ENCODE measurements around the gene FOXR1.
"Not testable (repeated sequence)": the region's sequence is repeated elsewhere in the genome, so short reads cannot be mapped to it uniquely, and the experiment has no call there.

FOXR1 gene

GRCh38 chr11:118930094-118930712 is 41.4 kb upstream of the FOXR1 start:
- Histone ChIP-seq H3K9me3 (ENCODE audit: low read length) (no peaks in the 10 kb centered on the region), H3K27ac (ENCODE audit: low read depth, low read length) (peak overlapping the region; percentile 86), H3K4me3 (ENCODE audit: low read depth in 1 of 2, low read length in 2 of 2) (peak overlapping the region; percentile 75 to 89), H3K36me3 (ENCODE audit: insufficient read depth, low read length) (no peaks in the 10 kb centered on the region), H3K9ac (ENCODE audit: low read length) (peak overlapping the region; percentile 70), H3K4me1 (ENCODE audit: insufficient read depth, low read length) (peaks cover 51% of the 10 kb centered on the region), H3K27me3 (ENCODE audit: control insufficient read depth in 1 of 2, insufficient read depth in 2 of 2, low read length in 2 of 2) (no peaks in the 10 kb centered on the region)

DNA sequence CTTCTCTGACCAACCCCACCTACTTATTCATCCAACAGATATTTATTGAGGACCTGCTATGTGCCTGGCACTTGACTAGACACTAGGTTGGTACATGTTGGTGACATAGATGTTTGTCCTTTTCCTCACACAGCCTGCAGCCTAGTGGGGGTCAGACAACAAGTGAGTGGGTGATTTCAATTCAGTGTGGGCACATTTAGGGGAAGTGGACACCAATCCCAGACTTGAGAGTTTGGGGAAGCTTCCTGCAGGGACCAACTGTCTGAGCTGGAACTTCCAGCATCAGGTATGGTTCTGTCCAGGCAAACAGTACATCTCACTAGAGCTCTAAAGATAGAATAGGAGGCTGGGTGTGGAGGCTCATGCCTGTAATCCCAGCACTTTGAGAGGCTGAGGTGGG is 40.0 kb upstream of the FOXR1 start:
- H3K27me3 ChIP-seq (ENCODE audit: control insufficient read depth in 1 of 2, insufficient read depth in 2 of 2, low read length in 2 of 2): no peaks in the 10 kb centered on the region
- no peak overlapping the region for H3K9ac ChIP-seq (ENCODE audit: low read length)
- H3K4me1 ChIP-seq (ENCODE audit: insufficient read depth, low read length): peaks cover 44% of the 10 kb centered on the region
- no peak overlapping the region for H3K4me3 ChIP-seq (ENCODE audit: low read depth in 1 of 2, low read length in 2 of 2)
- H3K9me3 ChIP-seq (ENCODE audit: low read length): no peaks in the 10 kb centered on the region
- H3K27ac ChIP-seq (ENCODE audit: low read depth, low read length): no peak overlapping the region
- H3K36me3 ChIP-seq (ENCODE audit: insufficient read depth, low read length): no peaks in the 10 kb centered on the region

- peak overlapping the region; percentile 44 for H3K9ac ChIP-seq (ENCODE audit: low read length)
- no peaks in the 10 kb centered on the region for H3K27me3 ChIP-seq (ENCODE audit: control insufficient read depth in 1 of 2, insufficient read depth in 2 of 2, low read length in 2 of 2)
- H3K36me3 ChIP-seq (ENCODE audit: insufficient read depth, low read length): no peaks in the 10 kb centered on the region
- no peaks in the 10 kb centered on the region for H3K9me3 ChIP-seq (ENCODE audit: low read length)
- H3K4me3 ChIP-seq (ENCODE audit: low read depth in 1 of 2, low read length in 2 of 2): no peak overlapping the region
- peak overlapping the region; percentile 83 for H3K27ac ChIP-seq (ENCODE audit: low read depth, low read length)
- peaks cover 30% of the 10 kb centered on the region for H3K4me1 ChIP-seq (ENCODE audit: insufficient read depth, low read length)
Observed at GRCh38 chr11:118933486-118933885, 38.1 kb upstream of the FOXR1 start.

GRCh38 chr11:118935376-118935775 is 36.2 kb upstream of the FOXR1 start:
- no peaks in the 10 kb centered on the region for H3K27me3 ChIP-seq (ENCODE audit: control insufficient read depth in 1 of 2, insufficient read depth in 2 of 2, low read length in 2 of 2)
- no peak overlapping the region for H3K4me3 ChIP-seq (ENCODE audit: low read depth in 1 of 2, low read length in 2 of 2)
- no peaks in the 10 kb centered on the region for H3K36me3 ChIP-seq (ENCODE audit: insufficient read depth, low read length)
- H3K4me1 ChIP-seq (ENCODE audit: insufficient read depth, low read length): peaks cover 24% of the 10 kb centered on the region
- H3K9me3 ChIP-seq (ENCODE audit: low read length): no peaks in the 10 kb centered on the region
- no peak overlapping the region for H3K27ac ChIP-seq (ENCODE audit: low read depth, low read length)
- no peak overlapping the region for H3K9ac ChIP-seq (ENCODE audit: low read length)

DNA sequence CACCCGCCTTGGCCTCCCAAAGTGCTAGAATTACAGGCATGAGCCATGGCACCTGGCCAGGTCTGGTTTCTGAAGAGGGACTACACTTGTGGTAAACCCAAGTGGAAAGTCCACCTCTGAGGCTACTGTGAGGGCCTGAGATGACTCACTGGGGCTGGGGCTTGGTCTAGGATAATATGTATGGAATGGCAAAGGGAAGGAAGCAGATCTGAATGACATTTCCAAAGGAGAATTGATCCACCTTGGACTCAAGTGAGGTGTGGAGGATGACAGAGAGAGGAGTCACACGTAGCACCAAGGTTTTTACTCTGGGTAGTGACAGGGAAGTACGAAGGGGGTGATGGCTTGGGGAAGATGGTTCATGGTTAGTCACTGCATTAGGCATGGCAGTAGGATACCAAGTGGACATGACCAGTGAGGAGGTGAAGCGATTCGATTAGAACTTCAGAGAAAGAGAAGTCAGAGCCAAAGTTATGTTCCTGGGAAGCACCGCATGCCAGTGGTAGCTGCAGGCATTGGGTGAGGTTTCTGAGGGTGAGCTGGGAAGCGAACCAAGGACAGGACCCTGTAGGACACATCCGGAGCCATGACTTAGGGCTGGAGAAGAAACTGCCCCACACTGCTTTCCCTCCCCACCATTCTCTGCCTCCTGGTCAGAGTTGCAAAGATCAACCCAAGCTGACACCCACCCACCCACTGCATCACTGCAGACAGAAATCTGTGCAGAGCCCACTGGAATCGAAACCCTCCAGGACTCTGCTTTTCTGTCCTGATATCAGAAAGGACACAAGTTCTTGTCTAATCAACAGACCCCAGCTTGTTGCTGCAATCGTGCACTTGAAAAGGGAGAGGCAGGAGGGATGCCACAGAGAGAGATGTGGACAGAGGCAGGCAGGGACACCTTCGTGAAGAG is 32.8 kb upstream of the FOXR1 start:
- Histone ChIP-seq H3K27me3 (ENCODE audit: control insufficient read depth in 1 of 2, insufficient read depth in 2 of 2, low read length in 2 of 2) (no peaks in the 10 kb centered on the region), H3K36me3 (ENCODE audit: insufficient read depth, low read length) (no peaks in the 10 kb centered on the region), H3K4me3 (ENCODE audit: low read depth in 1 of 2, low read length in 2 of 2) (no peak overlapping the region), H3K9ac (ENCODE audit: low read length) (no peak overlapping the region), H3K27ac (ENCODE audit: low read depth, low read length) (no peak overlapping the region), H3K4me1 (ENCODE audit: insufficient read depth, low read length) (peaks cover 6% of the 10 kb centered on the region), H3K9me3 (ENCODE audit: low read length) (no peaks in the 10 kb centered on the region)

DNA sequence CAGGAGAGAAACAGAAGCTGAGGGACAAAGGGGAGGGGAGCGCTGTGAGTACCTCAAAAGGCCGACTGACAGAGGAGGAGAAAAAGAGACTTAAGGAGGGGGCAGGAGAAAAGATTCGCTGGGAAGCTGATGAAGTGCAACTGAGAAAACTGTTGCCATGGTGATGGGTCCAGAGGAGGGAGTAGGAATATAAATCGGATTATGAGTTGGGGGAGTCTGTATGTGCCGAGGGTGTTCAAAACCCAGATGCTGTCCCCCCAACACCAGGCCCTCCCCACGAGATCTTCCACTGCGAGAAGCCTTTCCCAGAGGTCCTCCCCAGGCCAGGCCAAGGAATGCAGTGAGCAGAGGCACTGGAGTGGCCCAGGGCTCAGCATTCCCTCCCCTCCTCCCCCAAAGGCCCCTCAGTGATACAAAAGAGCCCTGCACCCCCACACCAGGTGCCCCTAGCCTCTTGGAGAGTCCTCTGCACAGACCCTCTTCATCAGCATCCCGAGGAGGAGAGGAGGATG is 32.1 kb upstream of the FOXR1 start:
- Histone ChIP-seq H3K4me1 (ENCODE audit: insufficient read depth, low read length) (no peaks in the 10 kb centered on the region), H3K9ac (ENCODE audit: low read length) (no peak overlapping the region)

DNA sequence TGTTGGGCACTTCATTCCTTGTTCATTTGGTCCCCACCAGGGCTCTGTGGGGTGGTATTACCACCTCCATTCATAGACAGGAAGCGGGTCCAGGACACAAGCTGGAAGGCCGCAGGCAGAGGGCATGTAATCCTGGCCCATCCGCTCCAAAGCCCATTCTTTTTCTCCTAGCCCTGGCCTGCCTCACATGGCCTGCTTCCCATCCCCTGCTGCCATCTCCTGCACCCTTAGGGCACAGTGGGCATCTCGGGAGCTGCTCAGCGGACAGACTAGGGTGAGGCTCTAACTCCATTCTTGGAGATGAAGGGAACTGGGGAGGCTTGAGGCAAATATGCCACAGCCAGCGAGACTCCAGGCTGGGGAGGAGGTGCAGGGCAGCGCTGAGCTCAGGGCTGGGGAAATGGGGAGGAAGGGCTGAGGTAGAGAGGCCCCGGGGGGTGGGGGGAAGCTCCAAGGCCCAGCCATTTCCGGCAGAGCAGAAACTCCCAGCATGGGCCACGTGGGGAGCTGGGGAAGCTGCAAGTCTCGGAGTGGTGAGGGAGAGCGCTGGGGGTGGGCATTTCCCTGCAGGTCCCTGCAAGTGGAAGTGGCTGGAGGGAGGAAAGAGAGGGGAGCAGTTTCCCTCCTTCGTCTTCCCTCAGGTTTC is 31.5 kb upstream of the FOXR1 start:
- H3K9ac ChIP-seq (ENCODE audit: low read length): no peak overlapping the region
- H3K4me1 ChIP-seq (ENCODE audit: insufficient read depth, low read length): no peaks in the 10 kb centered on the region
- no peak overlapping the region for H3K27ac ChIP-seq (ENCODE audit: low read depth, low read length)
- no peaks in the 10 kb centered on the region for H3K36me3 ChIP-seq (ENCODE audit: insufficient read depth, low read length)
- no peaks in the 10 kb centered on the region for H3K9me3 ChIP-seq (ENCODE audit: low read length)
- no peak overlapping the region for H3K4me3 ChIP-seq (ENCODE audit: low read depth in 1 of 2, low read length in 2 of 2)
- H3K27me3 ChIP-seq (ENCODE audit: control insufficient read depth in 1 of 2, insufficient read depth in 2 of 2, low read length in 2 of 2): no peaks in the 10 kb centered on the region

More for the DNA sequence above, 32.1 kb upstream of the FOXR1 start:
- no peaks in the 10 kb centered on the region for H3K36me3 ChIP-seq (ENCODE audit: insufficient read depth, low read length)
- H3K9me3 ChIP-seq (ENCODE audit: low read length): no peaks in the 10 kb centered on the region
- no peaks in the 10 kb centered on the region for H3K27me3 ChIP-seq (ENCODE audit: control insufficient read depth in 1 of 2, insufficient read depth in 2 of 2, low read length in 2 of 2)
- no peak overlapping the region for H3K27ac ChIP-seq (ENCODE audit: low read depth, low read length)
- H3K4me3 ChIP-seq (ENCODE audit: low read depth in 1 of 2, low read length in 2 of 2): no peak overlapping the region

DNA sequence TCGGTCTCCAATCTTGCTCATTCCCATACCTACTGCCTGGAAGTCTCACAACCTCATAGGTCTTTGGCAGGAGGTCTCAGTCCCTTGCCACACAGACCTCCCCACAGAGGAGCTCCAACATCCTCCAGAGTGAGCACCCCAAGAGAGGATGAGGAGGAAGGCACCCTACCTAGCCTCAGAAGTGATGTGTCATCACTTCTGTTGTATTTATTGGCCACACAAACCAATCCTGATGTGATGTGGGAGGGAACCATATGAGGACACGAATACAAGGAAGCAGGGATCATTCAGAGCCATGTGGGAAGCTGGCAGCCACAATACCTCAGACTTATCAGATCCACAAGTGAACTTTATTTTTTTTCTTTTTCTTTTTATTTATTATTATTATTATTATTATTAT is 24.5 kb upstream of the FOXR1 start:
- H3K27ac ChIP-seq (ENCODE audit: low read depth, low read length): no peak overlapping the region

DNA sequence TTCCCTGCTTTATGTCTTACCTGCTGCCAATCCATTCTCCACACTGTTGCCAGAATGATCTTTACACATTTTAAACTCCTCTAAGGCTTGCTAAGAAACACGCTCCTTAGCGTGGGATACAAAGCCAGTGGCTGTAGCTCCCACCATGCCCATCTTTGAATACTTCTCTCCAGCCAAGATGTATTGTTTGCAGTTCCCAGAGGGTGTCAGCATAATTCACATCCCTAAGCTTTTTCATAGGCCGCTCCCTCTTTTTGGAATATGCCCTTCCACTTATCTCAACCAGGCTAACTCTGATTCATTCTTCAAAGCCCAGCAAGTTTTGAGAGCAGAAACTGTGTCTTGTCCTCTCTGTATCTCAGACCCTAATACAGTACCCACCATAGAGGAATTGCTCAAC is 23.6 kb upstream of the FOXR1 start:
- H3K4me1 ChIP-seq (ENCODE audit: insufficient read depth, low read length): no peaks in the 10 kb centered on the region
- H3K36me3 ChIP-seq (ENCODE audit: insufficient read depth, low read length): no peaks in the 10 kb centered on the region
- no peaks in the 10 kb centered on the region for H3K27me3 ChIP-seq (ENCODE audit: control insufficient read depth in 1 of 2, insufficient read depth in 2 of 2, low read length in 2 of 2)
- H3K9me3 ChIP-seq (ENCODE audit: low read length): no peaks in the 10 kb centered on the region
- no peak overlapping the region for H3K27ac ChIP-seq (ENCODE audit: low read depth, low read length)
- no peak overlapping the region for H3K9ac ChIP-seq (ENCODE audit: low read length)
- no peak overlapping the region for H3K4me3 ChIP-seq (ENCODE audit: low read depth in 1 of 2, low read length in 2 of 2)

More for the DNA sequence above, 24.5 kb upstream of the FOXR1 start:
- H3K36me3 ChIP-seq (ENCODE audit: insufficient read depth, low read length): no peaks in the 10 kb centered on the region
- no peaks in the 10 kb centered on the region for H3K27me3 ChIP-seq (ENCODE audit: control insufficient read depth in 1 of 2, insufficient read depth in 2 of 2, low read length in 2 of 2)
- H3K4me1 ChIP-seq (ENCODE audit: insufficient read depth, low read length): no peaks in the 10 kb centered on the region
- no peaks in the 10 kb centered on the region for H3K9me3 ChIP-seq (ENCODE audit: low read length)
- H3K4me3 ChIP-seq (ENCODE audit: low read depth in 1 of 2, low read length in 2 of 2): no peak overlapping the region
- no peak overlapping the region for H3K9ac ChIP-seq (ENCODE audit: low read length)

GRCh38 chr11:118953265-118953664 is 18.3 kb upstream of the FOXR1 start:
- Histone ChIP-seq H3K27ac (ENCODE audit: low read depth, low read length) (no peak overlapping the region), H3K36me3 (ENCODE audit: insufficient read depth, low read length) (no peaks in the 10 kb centered on the region), H3K9me3 (ENCODE audit: low read length) (no peaks in the 10 kb centered on the region), H3K9ac (ENCODE audit: low read length) (no peak overlapping the region), H3K4me1 (ENCODE audit: insufficient read depth, low read length) (no peaks in the 10 kb centered on the region), H3K4me3 (ENCODE audit: low read depth in 1 of 2, low read length in 2 of 2) (no peak overlapping the region), H3K27me3 (ENCODE audit: control insufficient read depth in 1 of 2, insufficient read depth in 2 of 2, low read length in 2 of 2) (no peaks in the 10 kb centered on the region)

DNA sequence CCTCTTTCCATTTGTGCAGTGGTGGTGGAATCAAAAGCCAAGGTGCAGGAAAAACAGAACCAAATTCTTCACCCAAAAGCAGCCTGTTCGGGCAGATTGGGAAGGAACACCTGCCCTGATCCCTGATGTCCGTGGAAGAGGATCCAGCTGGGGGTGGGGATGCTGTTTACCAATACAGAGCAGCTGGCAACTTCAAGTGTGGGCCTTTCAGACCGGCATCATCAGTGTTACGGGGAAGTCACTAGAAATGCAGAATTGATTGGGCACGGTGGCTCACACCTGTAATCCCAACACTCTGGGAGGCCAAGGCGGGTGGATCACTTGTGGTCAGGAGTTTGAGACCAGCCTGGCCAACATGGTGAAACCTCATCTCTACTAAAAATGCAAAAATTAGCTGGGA is 17.6 kb upstream of the FOXR1 start:
- H3K9me3 ChIP-seq (ENCODE audit: low read length); H3K27me3 ChIP-seq (ENCODE audit: control insufficient read depth in 1 of 2, insufficient read depth in 2 of 2, low read length in 2 of 2); H3K4me1 ChIP-seq (ENCODE audit: insufficient read depth, low read length); H3K27ac ChIP-seq (ENCODE audit: low read depth, low read length); H3K36me3 ChIP-seq (ENCODE audit: insufficient read depth, low read length); H3K4me3 ChIP-seq (ENCODE audit: low read depth in 1 of 2, low read length in 2 of 2); H3K9ac ChIP-seq (ENCODE audit: low read length): not testable (repeated sequence)

Measured in muscle layer of colon (tissue), 2 donors.